ENCODE results near the gene SETDB1. TPM values are rescaled to one million over a fixed set of nuclear protein-coding genes. Genes with fewer than 3 reads are reported as not detected.
"Not testable (repeated sequence)": the region's sequence is repeated elsewhere in the genome, so short reads cannot be mapped to it uniquely, and the experiment has no call there.

Gene SETDB1
- total RNA-seq, 1 donor from 2014 or later = 20.6 TPM

DNA sequence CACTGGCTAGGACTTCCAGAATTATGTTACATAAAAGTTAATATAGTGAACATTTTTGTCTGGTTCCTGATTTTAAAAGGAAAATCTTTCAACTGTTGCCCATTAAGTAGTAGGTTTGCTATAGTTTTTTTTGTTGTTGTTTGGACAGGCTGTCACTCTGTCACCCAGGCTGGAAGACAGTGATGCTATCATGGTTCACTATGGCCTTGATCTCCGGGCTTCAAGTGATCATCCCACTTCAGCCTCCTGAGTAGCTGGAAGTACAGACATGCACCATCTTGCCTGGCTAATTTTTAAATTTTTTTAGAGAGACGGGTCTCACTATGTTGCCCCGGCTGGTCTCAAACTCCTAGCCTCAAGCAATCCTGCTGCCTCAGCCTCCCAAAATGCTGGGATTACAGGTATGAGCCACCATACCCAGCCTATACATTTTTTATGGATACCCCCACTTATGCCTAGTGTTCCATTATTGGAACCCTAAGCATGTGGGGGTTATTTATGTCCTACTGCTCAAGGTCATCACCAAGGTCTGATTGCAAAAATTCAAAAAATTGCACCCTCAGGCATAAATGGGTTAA, 32.7 kb upstream of the SETDB1 start:
- TF ChIP-seq, protein P1, sequence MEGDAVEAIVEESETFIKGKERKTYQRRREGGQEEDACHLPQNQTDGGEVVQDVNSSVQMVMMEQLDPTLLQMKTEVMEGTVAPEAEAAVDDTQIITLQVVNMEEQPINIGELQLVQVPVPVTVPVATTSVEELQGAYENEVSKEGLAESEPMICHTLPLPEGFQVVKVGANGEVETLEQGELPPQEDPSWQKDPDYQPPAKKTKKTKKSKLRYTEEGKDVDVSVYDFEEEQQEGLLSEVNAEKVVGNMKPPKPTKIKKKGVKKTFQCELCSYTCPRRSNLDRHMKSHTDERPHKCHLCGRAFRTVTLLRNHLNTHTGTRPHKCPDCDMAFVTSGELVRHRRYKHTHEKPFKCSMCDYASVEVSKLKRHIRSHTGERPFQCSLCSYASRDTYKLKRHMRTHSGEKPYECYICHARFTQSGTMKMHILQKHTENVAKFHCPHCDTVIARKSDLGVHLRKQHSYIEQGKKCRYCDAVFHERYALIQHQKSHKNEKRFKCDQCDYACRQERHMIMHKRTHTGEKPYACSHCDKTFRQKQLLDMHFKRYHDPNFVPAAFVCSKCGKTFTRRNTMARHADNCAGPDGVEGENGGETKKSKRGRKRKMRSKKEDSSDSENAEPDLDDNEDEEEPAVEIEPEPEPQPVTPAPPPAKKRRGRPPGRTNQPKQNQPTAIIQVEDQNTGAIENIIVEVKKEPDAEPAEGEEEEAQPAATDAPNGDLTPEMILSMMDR (conservative IDR thresholded peaks at IDR 0.05; ENCODE audit: low read depth, low read length) = no peak
- H3K4me3 ChIP-seq (ENCODE audit: low read depth, low read length) = no peak overlapping the region
- no peak for DNase-seq (ENCODE audit: low read depth)

DNA sequence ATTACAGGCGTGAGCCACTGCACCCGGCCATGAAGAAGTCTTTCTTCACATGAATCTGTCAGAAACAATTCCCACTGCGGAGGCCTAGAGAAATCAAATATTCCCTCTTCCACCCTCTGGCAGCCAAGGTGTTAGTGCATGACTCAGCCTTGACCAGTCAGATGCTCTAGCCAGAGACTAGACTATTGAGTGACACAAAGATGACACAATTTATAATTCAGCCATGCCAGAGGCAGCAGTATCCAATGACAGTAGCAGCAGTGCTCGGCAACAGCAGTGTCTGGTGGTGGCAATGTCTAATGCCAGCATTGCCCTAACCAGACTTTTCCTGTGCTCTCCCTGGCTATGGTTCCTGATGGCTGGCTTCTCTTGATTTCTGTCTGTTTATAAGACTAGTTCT, 30.5 kb upstream of the SETDB1 start:
- no peak overlapping the region for H3K4me3 ChIP-seq (ENCODE audit: low read depth, low read length)
- TF ChIP-seq, protein P1 (conservative IDR thresholded peaks at IDR 0.05; ENCODE audit: low read depth, low read length) = no peak
- DNase-seq (ENCODE audit: low read depth) = no peak

DNA sequence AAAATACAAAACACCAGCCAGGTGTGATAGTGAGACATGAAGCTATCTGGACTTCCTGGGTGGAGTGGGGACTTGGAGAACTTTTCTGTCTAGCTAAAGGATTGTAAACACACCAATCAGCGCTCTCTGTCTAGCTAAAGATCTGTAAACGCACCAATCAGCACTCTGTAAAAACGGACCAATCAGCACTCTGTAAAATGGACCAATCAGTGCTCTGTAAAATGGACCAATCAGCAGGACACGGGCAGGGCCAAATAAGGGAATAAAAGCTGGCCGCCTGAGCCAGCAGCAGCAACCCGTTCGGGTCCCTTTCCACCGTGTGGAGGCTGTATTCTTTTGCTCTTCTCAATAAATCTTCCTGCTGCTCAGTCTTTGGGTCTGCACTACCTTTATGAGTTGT, 26.4 kb upstream of the SETDB1 start:
- not testable (repeated sequence) for H3K4me3 ChIP-seq (ENCODE audit: low read depth, low read length); DNase-seq (ENCODE audit: low read depth)

DNA sequence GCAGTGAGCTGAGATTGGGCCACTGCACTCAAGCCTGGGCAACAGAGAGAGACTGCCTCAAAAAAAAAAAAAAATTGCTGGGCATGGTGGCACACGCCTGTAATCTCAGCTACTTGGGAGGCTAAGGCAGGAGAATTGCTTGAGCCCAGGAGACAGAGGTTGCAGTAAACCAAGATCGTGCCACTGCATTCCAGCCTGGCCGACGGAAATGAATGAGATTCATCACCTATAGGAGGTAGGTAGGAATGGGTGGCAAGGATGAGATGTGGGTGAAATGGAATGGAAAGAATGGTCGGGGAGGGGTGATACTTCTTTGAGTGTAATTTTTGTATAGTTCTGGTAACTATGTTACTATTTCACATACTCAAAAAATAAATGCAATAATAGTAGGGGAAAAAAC, 23.8 kb upstream of the SETDB1 start:
- H3K4me3 ChIP-seq (ENCODE audit: low read depth, low read length) = no peak overlapping the region
- TF ChIP-seq, protein P1 (conservative IDR thresholded peaks at IDR 0.05; ENCODE audit: low read depth, low read length) = no peak
- DNase-seq (ENCODE audit: low read depth) = no peak

DNA sequence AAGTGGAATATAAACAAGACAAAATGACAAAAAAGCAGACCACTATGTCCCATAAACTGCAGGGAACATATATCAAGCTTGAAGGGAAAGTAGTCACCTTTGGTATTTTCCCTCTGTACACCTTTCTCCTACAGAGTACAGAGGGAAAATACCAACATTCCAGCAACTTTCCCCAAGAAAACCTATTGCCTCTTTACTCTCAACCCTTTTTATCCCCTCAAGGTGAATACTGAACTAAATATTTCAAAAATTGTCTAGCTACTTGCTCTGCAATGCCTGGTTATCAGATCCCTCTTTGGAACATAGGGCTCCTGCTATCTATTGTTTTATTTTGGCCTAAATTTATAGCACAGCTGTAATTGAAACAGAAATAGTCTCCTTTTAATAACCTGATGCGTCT, 23.4 kb upstream of the SETDB1 start:
- TF ChIP-seq, protein P1 (conservative IDR thresholded peaks at IDR 0.05; ENCODE audit: low read depth, low read length) = no peak
- no peak for DNase-seq (ENCODE audit: low read depth)
- no peak overlapping the region for H3K4me3 ChIP-seq (ENCODE audit: low read depth, low read length)

DNA sequence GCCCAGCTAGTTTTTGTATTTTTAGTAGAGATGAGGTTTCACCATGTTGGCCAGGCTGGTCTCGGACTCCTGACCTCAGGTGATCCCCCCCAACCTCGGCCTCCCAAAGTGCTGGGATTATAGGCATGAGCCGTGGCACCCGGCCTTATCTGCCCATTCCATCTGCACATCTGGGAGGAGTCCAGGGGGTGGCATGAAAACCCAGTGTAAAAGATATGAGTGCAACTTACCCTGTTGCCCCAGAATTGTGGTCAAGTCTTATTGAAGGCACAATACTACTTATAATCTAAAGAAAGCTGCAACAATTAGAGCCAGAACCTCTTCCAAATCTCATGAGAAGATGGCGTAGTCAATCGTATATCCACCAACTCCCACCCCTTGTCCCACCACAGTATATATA, 20.9 kb upstream of the SETDB1 start:
- TF ChIP-seq, protein P1 (conservative IDR thresholded peaks at IDR 0.05; ENCODE audit: low read depth, low read length) = no peak
- H3K4me3 ChIP-seq (ENCODE audit: low read depth, low read length) = no peak overlapping the region
- no peak for DNase-seq (ENCODE audit: low read depth)

DNA sequence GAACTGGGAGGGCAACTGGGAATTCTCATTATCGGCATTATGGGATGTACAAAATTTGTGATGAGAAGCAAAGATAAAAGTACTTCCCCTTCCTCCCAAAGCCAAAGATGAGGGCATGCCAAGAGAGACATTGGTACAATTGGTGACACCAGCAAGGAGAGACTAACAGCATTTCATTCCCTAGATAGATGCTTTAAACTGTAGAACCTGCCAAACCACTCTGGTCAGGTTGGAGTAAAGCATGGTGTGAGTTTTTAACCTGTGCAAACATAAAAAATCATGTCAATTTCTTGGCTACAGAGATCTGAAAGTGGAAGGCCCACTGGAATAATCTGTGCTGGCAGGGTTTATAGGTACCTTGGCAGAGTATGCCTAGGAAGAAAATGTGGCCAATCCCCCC, 19.8 kb upstream of the SETDB1 start:
- H3K4me3 ChIP-seq (ENCODE audit: low read depth, low read length) = no peak overlapping the region
- TF ChIP-seq, protein P1 (conservative IDR thresholded peaks at IDR 0.05; ENCODE audit: low read depth, low read length) = no peak
- no peak for DNase-seq (ENCODE audit: low read depth)
